Astrocyte (in vitro differentiated cells and primary cell): Measurements from ENCODE around the gene ELOVL7. TPM values are rescaled to one million over a fixed set of nuclear protein-coding genes. Genes with fewer than 3 reads are reported as not detected.

Experiments used
- DNase-seq: peaks from one replicate; pipeline ENCODE4 v3.0.0-alpha.2; 2010; ENCODE audit warnings: low read depth
- FAIRE-seq: peaks from 2 replicates; lab custom pipeline; 2011; peaks lifted over from hg19 to GRCh38; lab: Jason Lieb, UNC
- H2AFZ ChIP-seq: 2 replicates; pipeline ENCODE4 v1.6.0; 2012; ENCODE audit warnings: low read depth, low read length, inconsistent platforms
- H3K27ac ChIP-seq: 2 replicates; pipeline ENCODE4 v1.5.1; 2011; ENCODE audit warnings: low read depth, low read length, inconsistent platforms
- H3K27me3 ChIP-seq: 2 replicates; pipeline ENCODE4 v1.6.0; 2011; ENCODE audit warnings: low read length, inconsistent platforms; ENCODE audit not compliant: insufficient read depth
- H3K36me3 ChIP-seq: 2 replicates; pipeline ENCODE4 v1.5.1; 2011; ENCODE audit warnings: low read length, inconsistent platforms; ENCODE audit not compliant: insufficient read depth
- H3K4me1 ChIP-seq: 2 replicates; pipeline ENCODE4 v1.5.1; 2011; ENCODE audit warnings: low read length, inconsistent platforms; ENCODE audit not compliant: insufficient read depth
- H3K4me2 ChIP-seq: 2 replicates; pipeline ENCODE4 v1.6.0; 2012; ENCODE audit warnings: low read length, inconsistent platforms
- H3K4me3 ChIP-seq: 2 replicates; pipeline ENCODE4 v1.5.1; 2011; ENCODE audit warnings: low read depth, mild to moderate bottlenecking, low read length, inconsistent platforms; ENCODE audit not compliant: insufficient read depth
- H3K79me2 ChIP-seq: 2 replicates; pipeline ENCODE4 v1.6.0; 2012; ENCODE audit warnings: mild to moderate bottlenecking, low read length, inconsistent platforms; ENCODE audit not compliant: insufficient read depth
- H3K9ac ChIP-seq: 2 replicates; pipeline ENCODE4 v1.6.0; 2012; ENCODE audit warnings: mild to moderate bottlenecking, low read length, inconsistent platforms
- H3K9me3 ChIP-seq: 2 replicates; pipeline ENCODE4 v1.5.1; 2012; ENCODE audit warnings: low read depth, mild to moderate bottlenecking, low read length, inconsistent platforms; ENCODE audit not compliant: insufficient read depth
- H4K20me1 ChIP-seq: 2 replicates; pipeline ENCODE4 v1.6.0; 2012; ENCODE audit warnings: low read length, inconsistent platforms; ENCODE audit not compliant: insufficient read depth
- H3K27ac Mint-ChIP-seq: one replicate; pipeline ENCODE4 v1.8.0; 2021; ENCODE audit warnings: mild to moderate bottlenecking, mixed read lengths; ENCODE audit not compliant: unreplicated experiment
- H3K27me3 Mint-ChIP-seq: one replicate; pipeline ENCODE4 v1.8.0; 2021; ENCODE audit warnings: low read depth, mixed read lengths; ENCODE audit not compliant: unreplicated experiment
- H3K36me3 Mint-ChIP-seq: one replicate; pipeline ENCODE4 v1.8.0; 2021; ENCODE audit warnings: low read depth, mixed read lengths; ENCODE audit not compliant: unreplicated experiment
- H3K4me1 Mint-ChIP-seq: one replicate; pipeline ENCODE4 v1.8.0; 2021; ENCODE audit warnings: low read depth, mixed read lengths; ENCODE audit not compliant: unreplicated experiment
- H3K4me3 Mint-ChIP-seq: one replicate; pipeline ENCODE4 v1.8.0; 2021; ENCODE audit warnings: mild to moderate bottlenecking, moderate library complexity, mixed read lengths; ENCODE audit not compliant: unreplicated experiment
- H3K9me3 Mint-ChIP-seq: one replicate; pipeline ENCODE4 v1.8.0; 2021; ENCODE audit warnings: mild to moderate bottlenecking, mixed read lengths; ENCODE audit not compliant: unreplicated experiment
- EZH2 ChIP-seq: IDR thresholded peaks from 2 replicates; pipeline ENCODE4 v1.6.1; 2012; ENCODE audit warnings: mild to moderate bottlenecking, low read length, inconsistent platforms; ENCODE audit not compliant: insufficient read depth
- total RNA-seq: library from RNA; stranded (reverse); gene quantifications from 2 replicates; pipeline ENCODE4 v1.2.1, GENCODE V29; 2021
- TF ChIP-seq, protein P1 (sequence below): IDR thresholded peaks from 2 replicates; pipeline ENCODE4 v1.5.1; 2011; ENCODE audit warnings: low read depth, mild to moderate bottlenecking, inconsistent platforms, low read length, moderate library complexity; ENCODE audit not compliant: insufficient read depth

ELOVL7 gene
- total RNA-seq, 1 donor from 2014 or later = 1.0 TPM

DNA sequence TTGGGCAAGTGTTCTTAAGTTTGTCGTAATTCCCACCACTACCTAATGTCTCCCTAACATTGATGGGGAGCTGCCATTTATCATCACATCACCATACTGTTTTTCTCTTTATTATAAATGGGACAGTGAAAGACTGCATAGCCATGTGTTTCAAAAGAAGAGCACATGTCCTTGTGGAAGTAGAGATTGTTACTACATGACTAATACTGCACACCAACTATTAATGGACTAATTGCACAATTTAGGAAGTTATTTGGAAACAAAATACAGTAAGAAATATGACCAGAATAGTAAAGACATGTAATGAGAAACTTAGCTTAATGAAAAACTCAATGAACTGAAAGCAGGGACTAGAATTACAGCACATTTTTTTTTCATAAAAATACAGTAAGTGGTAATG is 12.0 kb upstream of the ELOVL7 start:
- Mint-ChIP-seq H3K4me1 (no peaks in the 10 kb centered on the region), H3K36me3 (peaks cover 3% of the 10 kb centered on the region), H3K9me3 (no peaks in the 10 kb centered on the region), H3K4me3 (no peak overlapping the region), H3K27me3 (no peaks in the 10 kb centered on the region), H3K27ac (no peak overlapping the region)
- no peak overlapping the region for H3K27ac ChIP-seq
- no peaks in the 10 kb centered on the region for H3K27me3 ChIP-seq
- H3K4me1 ChIP-seq = no peaks in the 10 kb centered on the region
- no peak overlapping the region for H3K9ac ChIP-seq
- FAIRE-seq = no peak
- H3K4me2 ChIP-seq = no peak overlapping the region
- no peaks in the 10 kb centered on the region for H3K9me3 ChIP-seq
- H4K20me1 ChIP-seq = no peaks in the 10 kb centered on the region
- TF ChIP-seq EZH2 = no peak
- TF ChIP-seq, protein P1, sequence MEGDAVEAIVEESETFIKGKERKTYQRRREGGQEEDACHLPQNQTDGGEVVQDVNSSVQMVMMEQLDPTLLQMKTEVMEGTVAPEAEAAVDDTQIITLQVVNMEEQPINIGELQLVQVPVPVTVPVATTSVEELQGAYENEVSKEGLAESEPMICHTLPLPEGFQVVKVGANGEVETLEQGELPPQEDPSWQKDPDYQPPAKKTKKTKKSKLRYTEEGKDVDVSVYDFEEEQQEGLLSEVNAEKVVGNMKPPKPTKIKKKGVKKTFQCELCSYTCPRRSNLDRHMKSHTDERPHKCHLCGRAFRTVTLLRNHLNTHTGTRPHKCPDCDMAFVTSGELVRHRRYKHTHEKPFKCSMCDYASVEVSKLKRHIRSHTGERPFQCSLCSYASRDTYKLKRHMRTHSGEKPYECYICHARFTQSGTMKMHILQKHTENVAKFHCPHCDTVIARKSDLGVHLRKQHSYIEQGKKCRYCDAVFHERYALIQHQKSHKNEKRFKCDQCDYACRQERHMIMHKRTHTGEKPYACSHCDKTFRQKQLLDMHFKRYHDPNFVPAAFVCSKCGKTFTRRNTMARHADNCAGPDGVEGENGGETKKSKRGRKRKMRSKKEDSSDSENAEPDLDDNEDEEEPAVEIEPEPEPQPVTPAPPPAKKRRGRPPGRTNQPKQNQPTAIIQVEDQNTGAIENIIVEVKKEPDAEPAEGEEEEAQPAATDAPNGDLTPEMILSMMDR = no peak
- H3K79me2 ChIP-seq = no peaks in the 10 kb centered on the region
- no peak overlapping the region for H3K4me3 ChIP-seq
- no peak overlapping the region for H2AFZ ChIP-seq
- H3K36me3 ChIP-seq = no peaks in the 10 kb centered on the region
- DNase-seq = no peak

DNA sequence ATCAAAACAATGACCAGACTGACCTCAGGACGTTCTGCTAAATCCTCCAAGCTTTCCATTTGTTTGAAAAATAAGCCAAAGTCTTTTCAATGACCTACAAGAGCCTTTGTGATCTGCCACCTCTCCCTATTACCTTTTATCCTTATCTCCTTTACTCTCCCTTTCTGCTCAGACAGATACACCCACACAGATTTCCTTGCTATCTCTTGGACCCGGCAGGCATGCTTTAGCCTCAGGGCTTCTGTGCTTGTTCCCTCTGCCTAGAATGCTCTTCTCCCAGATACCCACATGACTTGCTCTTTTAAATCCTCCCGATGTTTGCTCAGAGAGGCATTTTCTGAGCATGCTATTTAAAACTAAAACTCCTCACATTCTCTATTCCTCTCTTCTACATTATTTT is 8.9 kb upstream of the ELOVL7 start:
- H3K9me3 ChIP-seq = no peaks in the 10 kb centered on the region
- FAIRE-seq (no peak), DNase-seq (no peak)
- H3K36me3 ChIP-seq = no peaks in the 10 kb centered on the region
- Mint-ChIP-seq H3K9me3 (no peaks in the 10 kb centered on the region), H3K27me3 (no peaks in the 10 kb centered on the region), H3K4me3 (no peak overlapping the region), H3K36me3 (peaks cover 3% of the 10 kb centered on the region), H3K4me1 (no peaks in the 10 kb centered on the region), H3K27ac (no peak overlapping the region)
- H3K27ac ChIP-seq = no peak overlapping the region
- no peaks in the 10 kb centered on the region for H3K27me3 ChIP-seq
- no peaks in the 10 kb centered on the region for H3K79me2 ChIP-seq
- no peak overlapping the region for H3K4me3 ChIP-seq
- TF ChIP-seq, protein P1 = no peak
- no peak for TF ChIP-seq EZH2
- H3K4me1 ChIP-seq = no peaks in the 10 kb centered on the region
- H2AFZ ChIP-seq = no peak overlapping the region
- no peak overlapping the region for H3K9ac ChIP-seq
- no peak overlapping the region for H3K4me2 ChIP-seq
- H4K20me1 ChIP-seq = no peaks in the 10 kb centered on the region

DNA sequence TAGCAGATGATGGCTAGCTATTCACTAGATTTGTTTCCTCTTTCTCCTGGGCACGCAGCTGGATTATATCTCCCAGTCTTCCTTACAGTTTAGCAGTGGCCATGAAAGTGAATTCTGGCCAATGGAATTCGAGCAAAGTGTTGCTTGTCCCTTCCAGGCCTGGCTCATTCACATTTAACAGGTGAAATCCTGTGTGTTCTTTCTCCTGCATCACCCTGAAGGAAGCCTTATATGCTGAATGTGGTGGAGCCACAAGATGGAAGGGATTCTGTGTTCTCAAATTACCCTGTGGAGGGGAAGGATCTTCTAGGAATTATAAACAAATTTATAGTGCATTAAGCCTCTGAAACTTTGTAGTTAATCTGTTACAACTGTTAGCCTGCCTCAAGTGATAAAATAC is 8.2 kb upstream of the ELOVL7 start:
- H3K4me1 ChIP-seq = no peaks in the 10 kb centered on the region
- no peak overlapping the region for H2AFZ ChIP-seq
- no peak overlapping the region for H3K27ac ChIP-seq
- H3K9ac ChIP-seq = no peak overlapping the region
- H4K20me1 ChIP-seq = no peaks in the 10 kb centered on the region
- H3K4me1 Mint-ChIP-seq = no peaks in the 10 kb centered on the region
- no peaks in the 10 kb centered on the region for H3K79me2 ChIP-seq
- no peak overlapping the region for H3K4me3 ChIP-seq
- H3K27me3 ChIP-seq = no peaks in the 10 kb centered on the region
- no peak overlapping the region for H3K4me2 ChIP-seq
- no peak overlapping the region for H3K27ac Mint-ChIP-seq
- no peaks in the 10 kb centered on the region for H3K9me3 Mint-ChIP-seq
- no peak overlapping the region for H3K4me3 Mint-ChIP-seq
- no peaks in the 10 kb centered on the region for H3K36me3 Mint-ChIP-seq
- TF ChIP-seq EZH2 = no peak
- TF ChIP-seq, protein P1 = no peak
- H3K36me3 ChIP-seq = no peaks in the 10 kb centered on the region
- DNase-seq (no peak), FAIRE-seq (no peak)
- H3K27me3 Mint-ChIP-seq = no peaks in the 10 kb centered on the region
- no peaks in the 10 kb centered on the region for H3K9me3 ChIP-seq
